HEK293 (cell line): ENCODE results near the gene FAM237B.

Experiments used
- CTCF ChIA-PET: fragments of 350-600 bp; formaldehyde crosslinking; extraction: SDS; loops from one replicate; lab custom pipeline; 2021; ENCODE audit warnings: antibody characterized with exemption; lab: Yijun Ruan, JAX
- POLR2A ChIA-PET: fragments of 300-600 bp; formaldehyde crosslinking; extraction: SDS; loops from one replicate; lab custom pipeline; 2020; ENCODE audit warnings: antibody characterized with exemption, inconsistent platforms; lab: Yijun Ruan, JAX
- H3K27ac ChIP-seq: fragments of 200-500 bp; sonication (Bioruptor generic); 2 replicates; pipeline ENCODE4 v1.5.1; 2014; ENCODE audit warnings: low read depth, low read length, control low read depth, inconsistent platforms; ENCODE audit errors: extremely low read depth
- H3K36me3 ChIP-seq, 2 experiments: fragments of 200-500 bp in 1 of 2; sonication (Bioruptor generic) in 1 of 2; 1 replicate in 1 of 2; 2 replicates in 1 of 2; pipeline ENCODE4 v1.5.1; 2014 to 2017; ENCODE audit warnings: inconsistent platforms in 2 of 2, low read length in 2 of 2; ENCODE audit not compliant: control insufficient read depth in 2 of 2, insufficient read depth in 1 of 2
- H3K4me1 ChIP-seq: fragments of 200-500 bp; sonication (Bioruptor generic); 2 replicates; pipeline ENCODE4 v1.5.1; 2014; ENCODE audit warnings: mild to moderate bottlenecking, low read length, inconsistent platforms; ENCODE audit not compliant: control insufficient read depth, insufficient read depth
- H3K4me3 ChIP-seq: 2 replicates; pipeline ENCODE4 v1.5.1; 2011; ENCODE audit warnings: low read depth, mild to moderate bottlenecking, control low read depth, low read length, moderate library complexity
- H3K9me3 ChIP-seq: fragments of 200-500 bp; sonication (Bioruptor generic); 2 replicates; pipeline ENCODE4 v1.5.1; 2014; ENCODE audit warnings: low read depth, low read length, inconsistent platforms; ENCODE audit not compliant: control insufficient read depth, insufficient read depth
- GLIS2 ChIP-seq: fragments of 450-650 bp; formaldehyde crosslinking; IDR thresholded peaks from 2 replicates; pipeline ENCODE4 v1.5.1; 2016; ENCODE audit warnings: missing biosample characterization, missing genetic modification characterization
- KLF8 ChIP-seq: fragments of 450-650 bp; formaldehyde crosslinking; IDR thresholded peaks from 2 replicates; pipeline ENCODE4 v1.5.1; 2016; ENCODE audit warnings: missing biosample characterization, missing genetic modification characterization
- PBX3 ChIP-seq: sonication (generic); formaldehyde crosslinking; IDR thresholded peaks from 2 replicates; pipeline ENCODE4 v1.8.1; 2022; ENCODE audit warnings: mild to moderate bottlenecking, moderate library complexity, missing genetic modification reagents
- TCF7L2 ChIP-seq: IDR thresholded peaks from 2 replicates; pipeline ENCODE4 v1.6.1; 2011; ENCODE audit warnings: low read depth, mild to moderate bottlenecking, inconsistent platforms, low read length, moderate library complexity, borderline replicate concordance
- ZBTB17 ChIP-seq: fragments of 450-650 bp; formaldehyde crosslinking; IDR thresholded peaks from 2 replicates; pipeline ENCODE4 v1.5.1; 2016; ENCODE audit warnings: missing biosample characterization, missing genetic modification characterization
- ZEB2 ChIP-seq: fragments of 450-650 bp; formaldehyde crosslinking; IDR thresholded peaks from 2 replicates; pipeline ENCODE4 v1.5.1; 2016; ENCODE audit warnings: missing biosample characterization, missing genetic modification characterization
- ZFP69B ChIP-seq: fragments of 450-650 bp; formaldehyde crosslinking; IDR thresholded peaks from 2 replicates; pipeline ENCODE4 v1.5.1; 2016; ENCODE audit warnings: missing biosample characterization, missing genetic modification characterization
- ZNF112 ChIP-seq: fragments of 450-650 bp; formaldehyde crosslinking; IDR thresholded peaks from 2 replicates; pipeline ENCODE4 v1.5.0; 2017; ENCODE audit warnings: missing biosample characterization, missing genetic modification characterization
- ZNF184 ChIP-seq: fragments of 450-650 bp; IDR thresholded peaks from 2 replicates; pipeline ENCODE4 v1.5.1; 2018; ENCODE audit warnings: missing biosample characterization, mild to moderate bottlenecking, missing genetic modification characterization
- ZNF292 ChIP-seq: fragments of 450-650 bp; formaldehyde crosslinking; IDR thresholded peaks from 2 replicates; pipeline ENCODE4 v1.5.1; 2016; ENCODE audit warnings: low read depth, missing biosample characterization, missing genetic modification characterization, borderline replicate concordance
- ZNF426 ChIP-seq: fragments of 450-650 bp; formaldehyde crosslinking; IDR thresholded peaks from 2 replicates; pipeline ENCODE4 v1.5.1; 2017; ENCODE audit warnings: missing biosample characterization, missing genetic modification characterization, mild to moderate bottlenecking, inconsistent platforms, moderate library complexity
- ZNF501 ChIP-seq: fragments of 450-650 bp; formaldehyde crosslinking; IDR thresholded peaks from 2 replicates; pipeline ENCODE4 v1.5.1; 2016; ENCODE audit warnings: missing biosample characterization, missing genetic modification characterization
- ZNF530 ChIP-seq: fragments of 450-650 bp; formaldehyde crosslinking; IDR thresholded peaks from 2 replicates; pipeline ENCODE4 v1.5.1; 2016; ENCODE audit warnings: low read depth, missing biosample characterization, missing genetic modification characterization
- ZNF544 ChIP-seq: fragments of 450-650 bp; formaldehyde crosslinking; IDR thresholded peaks from 2 replicates; pipeline ENCODE4 v1.5.0; 2017; ENCODE audit warnings: missing biosample characterization, missing genetic modification characterization
- ZNF558 ChIP-seq: fragments of 450-650 bp; formaldehyde crosslinking; IDR thresholded peaks from 2 replicates; pipeline ENCODE4 v1.5.1; 2016; ENCODE audit warnings: missing biosample characterization, missing genetic modification characterization
- ZNF571 ChIP-seq: fragments of 450-650 bp; formaldehyde crosslinking; IDR thresholded peaks from 2 replicates; pipeline ENCODE4 v1.5.0; 2017; ENCODE audit warnings: missing biosample characterization, missing genetic modification characterization
- ZNF626 ChIP-seq: fragments of 450-650 bp; sonication (Bioruptor Pico); formaldehyde crosslinking; IDR thresholded peaks from 2 replicates; pipeline ENCODE4 v1.5.1; 2018; ENCODE audit warnings: missing biosample characterization, missing genetic modification characterization, inconsistent platforms
- ZNF701 ChIP-seq: fragments of 450-650 bp; formaldehyde crosslinking; IDR thresholded peaks from 2 replicates; pipeline ENCODE4 v1.5.1; 2016; ENCODE audit warnings: missing biosample characterization, missing genetic modification characterization
- ZNF791 ChIP-seq: fragments of 450-650 bp; formaldehyde crosslinking; IDR thresholded peaks from 2 replicates; pipeline ENCODE4 v1.5.1; 2016; ENCODE audit warnings: missing biosample characterization, missing genetic modification characterization
- ZNF830 ChIP-seq: fragments of 450-650 bp; IDR thresholded peaks from 2 replicates; pipeline ENCODE4 v1.5.0; 2018; ENCODE audit warnings: missing biosample characterization, missing genetic modification characterization, low read depth, mild to moderate bottlenecking, moderate library complexity
- ZSCAN16 ChIP-seq: fragments of 450-650 bp; formaldehyde crosslinking; IDR thresholded peaks from 2 replicates; pipeline ENCODE4 v1.5.1; 2016; ENCODE audit warnings: missing biosample characterization, missing genetic modification characterization
- TF ChIP-seq, protein P1 (sequence below): fragments of 450-650 bp; formaldehyde crosslinking; IDR thresholded peaks from 2 replicates; pipeline ENCODE4 v1.5.0; 2017; ENCODE audit warnings: missing biosample characterization, missing genetic modification characterization, borderline replicate concordance
- TF ChIP-seq, protein P2 (sequence below): fragments of 450-650 bp; formaldehyde crosslinking; IDR thresholded peaks from 2 replicates; pipeline ENCODE4 v1.5.1; 2016; ENCODE audit warnings: missing biosample characterization, missing genetic modification characterization
- TF ChIP-seq, protein P3 (sequence below): fragments of 450-650 bp; formaldehyde crosslinking; IDR thresholded peaks from 2 replicates; pipeline ENCODE4 v1.5.1; 2016; ENCODE audit warnings: missing biosample characterization, missing genetic modification characterization, borderline replicate concordance
- TF ChIP-seq, protein P4 (sequence below): fragments of 450-650 bp; formaldehyde crosslinking; IDR thresholded peaks from 2 replicates; pipeline ENCODE4 v1.5.1; 2016; ENCODE audit warnings: missing biosample characterization, missing genetic modification characterization

The FAM237B gene

GRCh38 chr7:90272242-90272641 is 48.9 kb downstream of the FAM237B start (continued):
- no peak for TF ChIP-seq PBX3 (CRISPR knock-in tag)

DNA sequence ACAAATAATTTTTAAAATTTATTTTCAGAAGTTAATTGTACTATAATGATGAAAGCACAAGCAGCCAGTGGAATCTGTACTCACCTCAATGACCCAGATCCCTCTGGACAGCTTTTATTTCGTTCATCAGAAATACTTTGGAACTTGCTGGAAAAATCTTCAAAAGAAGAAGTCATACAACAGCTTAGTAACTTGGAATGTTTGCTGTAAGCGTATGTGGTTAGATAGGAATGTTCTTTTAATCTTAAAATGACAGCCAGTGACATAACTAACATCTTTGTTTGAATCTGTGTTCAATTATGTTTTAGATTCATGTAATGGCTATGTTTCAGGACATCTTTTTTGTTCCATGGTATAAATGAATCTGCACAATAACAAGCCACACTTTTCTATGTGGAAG is 49.4 kb downstream of the FAM237B start:
- no peak overlapping the region for H3K4me3 ChIP-seq
- CTCF ChIA-PET = interaction anchor here (1.3 kb wide), 1 partner anchor 8 kb away, joined by 4 read pairs; no protein-coding TSS in a partner anchor
- H3K4me1 ChIP-seq = no peaks in the 10 kb centered on the region
- H3K9me3 ChIP-seq = no peaks in the 10 kb centered on the region
- TF ChIP-seq ZNF571 (tag by site-specific recombination) (no peak), ZBTB17 (tag by site-specific recombination) (no peak), GLIS2 (tag by site-specific recombination) (no peak), KLF8 (tag by site-specific recombination) (no peak), ZSCAN16 (tag by site-specific recombination) (no peak), ZNF830 (tag by site-specific recombination) (no peak), ZNF426 (no peak), ZNF626 (no peak), ZNF112 (tag by site-specific recombination) (no peak), ZNF530 (no peak), ZNF558 (tag by site-specific recombination) (no peak), ZFP69B (no peak), PBX3 (CRISPR knock-in tag) (no peak), ZNF544 (no peak), ZEB2 (tag by site-specific recombination) (no peak)
- TF ChIP-seq, protein P1, sequence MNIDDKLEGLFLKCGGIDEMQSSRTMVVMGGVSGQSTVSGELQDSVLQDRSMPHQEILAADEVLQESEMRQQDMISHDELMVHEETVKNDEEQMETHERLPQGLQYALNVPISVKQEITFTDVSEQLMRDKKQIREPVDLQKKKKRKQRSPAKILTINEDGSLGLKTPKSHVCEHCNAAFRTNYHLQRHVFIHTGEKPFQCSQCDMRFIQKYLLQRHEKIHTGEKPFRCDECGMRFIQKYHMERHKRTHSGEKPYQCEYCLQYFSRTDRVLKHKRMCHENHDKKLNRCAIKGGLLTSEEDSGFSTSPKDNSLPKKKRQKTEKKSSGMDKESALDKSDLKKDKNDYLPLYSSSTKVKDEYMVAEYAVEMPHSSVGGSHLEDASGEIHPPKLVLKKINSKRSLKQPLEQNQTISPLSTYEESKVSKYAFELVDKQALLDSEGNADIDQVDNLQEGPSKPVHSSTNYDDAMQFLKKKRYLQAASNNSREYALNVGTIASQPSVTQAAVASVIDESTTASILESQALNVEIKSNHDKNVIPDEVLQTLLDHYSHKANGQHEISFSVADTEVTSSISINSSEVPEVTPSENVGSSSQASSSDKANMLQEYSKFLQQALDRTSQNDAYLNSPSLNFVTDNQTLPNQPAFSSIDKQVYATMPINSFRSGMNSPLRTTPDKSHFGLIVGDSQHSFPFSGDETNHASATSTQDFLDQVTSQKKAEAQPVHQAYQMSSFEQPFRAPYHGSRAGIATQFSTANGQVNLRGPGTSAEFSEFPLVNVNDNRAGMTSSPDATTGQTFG (tag by site-specific recombination) = no peak
- TF ChIP-seq, protein P2, sequence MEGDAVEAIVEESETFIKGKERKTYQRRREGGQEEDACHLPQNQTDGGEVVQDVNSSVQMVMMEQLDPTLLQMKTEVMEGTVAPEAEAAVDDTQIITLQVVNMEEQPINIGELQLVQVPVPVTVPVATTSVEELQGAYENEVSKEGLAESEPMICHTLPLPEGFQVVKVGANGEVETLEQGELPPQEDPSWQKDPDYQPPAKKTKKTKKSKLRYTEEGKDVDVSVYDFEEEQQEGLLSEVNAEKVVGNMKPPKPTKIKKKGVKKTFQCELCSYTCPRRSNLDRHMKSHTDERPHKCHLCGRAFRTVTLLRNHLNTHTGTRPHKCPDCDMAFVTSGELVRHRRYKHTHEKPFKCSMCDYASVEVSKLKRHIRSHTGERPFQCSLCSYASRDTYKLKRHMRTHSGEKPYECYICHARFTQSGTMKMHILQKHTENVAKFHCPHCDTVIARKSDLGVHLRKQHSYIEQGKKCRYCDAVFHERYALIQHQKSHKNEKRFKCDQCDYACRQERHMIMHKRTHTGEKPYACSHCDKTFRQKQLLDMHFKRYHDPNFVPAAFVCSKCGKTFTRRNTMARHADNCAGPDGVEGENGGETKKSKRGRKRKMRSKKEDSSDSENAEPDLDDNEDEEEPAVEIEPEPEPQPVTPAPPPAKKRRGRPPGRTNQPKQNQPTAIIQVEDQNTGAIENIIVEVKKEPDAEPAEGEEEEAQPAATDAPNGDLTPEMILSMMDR = no peak
- POLR2A ChIA-PET = no interaction called here
- H3K36me3 ChIP-seq = no peaks in the 10 kb centered on the region
- no peak overlapping the region for H3K27ac ChIP-seq

DNA sequence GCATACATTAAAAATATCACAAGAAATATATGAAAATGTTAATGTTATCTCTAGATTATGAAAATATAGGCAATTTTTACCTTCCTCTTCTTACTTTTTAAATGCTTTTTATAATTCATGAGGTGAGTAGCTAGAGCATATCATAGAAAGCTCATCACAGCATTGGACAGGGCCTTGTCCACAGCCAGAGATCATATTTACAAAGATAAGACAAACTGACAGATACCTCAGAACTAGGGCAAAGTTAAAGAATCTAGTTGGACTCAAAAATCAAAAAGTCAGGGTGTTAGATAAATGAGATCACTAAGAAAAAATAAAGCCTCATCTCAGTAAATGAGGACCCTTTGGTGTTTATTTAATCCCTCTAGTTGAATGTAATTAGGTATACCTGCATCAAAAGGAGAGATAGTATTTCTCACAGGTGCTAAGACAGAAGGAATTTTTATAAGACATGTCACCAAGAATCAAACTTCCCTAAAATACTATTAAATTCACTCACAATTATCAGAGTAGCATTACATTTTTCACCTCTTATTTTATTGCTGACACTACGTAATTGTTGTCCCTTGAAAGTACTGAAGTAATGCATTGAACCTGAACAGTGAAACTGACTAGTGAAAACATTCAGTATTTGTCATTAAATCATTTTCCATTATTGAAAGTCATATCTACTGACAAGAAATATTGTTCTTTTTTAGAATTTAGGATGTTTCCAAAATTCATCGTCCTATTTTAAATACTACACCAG is 50.5 kb downstream of the FAM237B start:
- ChIA-PET CTCF (interaction anchor here (0.6 to 1.6 kb wide), 4 partner anchors 12 to 615 kb away, joined by 3 to 10 read pairs (median 4); partner anchors contain the start of gene STEAP1), POLR2A (no interaction called here)
- H3K4me1 ChIP-seq = no peaks in the 10 kb centered on the region
- no peak overlapping the region for H3K27ac ChIP-seq
- no peaks in the 10 kb centered on the region for H3K9me3 ChIP-seq
- no peaks in the 10 kb centered on the region for H3K36me3 ChIP-seq
- no peak overlapping the region for H3K4me3 ChIP-seq
- TF ChIP-seq, protein P3, sequence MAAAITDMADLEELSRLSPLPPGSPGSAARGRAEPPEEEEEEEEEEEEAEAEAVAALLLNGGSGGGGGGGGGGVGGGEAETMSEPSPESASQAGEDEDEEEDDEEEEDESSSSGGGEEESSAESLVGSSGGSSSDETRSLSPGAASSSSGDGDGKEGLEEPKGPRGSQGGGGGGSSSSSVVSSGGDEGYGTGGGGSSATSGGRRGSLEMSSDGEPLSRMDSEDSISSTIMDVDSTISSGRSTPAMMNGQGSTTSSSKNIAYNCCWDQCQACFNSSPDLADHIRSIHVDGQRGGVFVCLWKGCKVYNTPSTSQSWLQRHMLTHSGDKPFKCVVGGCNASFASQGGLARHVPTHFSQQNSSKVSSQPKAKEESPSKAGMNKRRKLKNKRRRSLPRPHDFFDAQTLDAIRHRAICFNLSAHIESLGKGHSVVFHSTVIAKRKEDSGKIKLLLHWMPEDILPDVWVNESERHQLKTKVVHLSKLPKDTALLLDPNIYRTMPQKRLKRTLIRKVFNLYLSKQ (tag by site-specific recombination) = no peak
- no peak for TF ChIP-seq ZNF501 (tag by site-specific recombination)
- TF ChIP-seq ZNF701 (tag by site-specific recombination) = no peak
- no peak for TF ChIP-seq TCF7L2
- TF ChIP-seq ZNF184 = no peak
- TF ChIP-seq ZNF791 (tag by site-specific recombination) = no peak
- TF ChIP-seq, protein P4, sequence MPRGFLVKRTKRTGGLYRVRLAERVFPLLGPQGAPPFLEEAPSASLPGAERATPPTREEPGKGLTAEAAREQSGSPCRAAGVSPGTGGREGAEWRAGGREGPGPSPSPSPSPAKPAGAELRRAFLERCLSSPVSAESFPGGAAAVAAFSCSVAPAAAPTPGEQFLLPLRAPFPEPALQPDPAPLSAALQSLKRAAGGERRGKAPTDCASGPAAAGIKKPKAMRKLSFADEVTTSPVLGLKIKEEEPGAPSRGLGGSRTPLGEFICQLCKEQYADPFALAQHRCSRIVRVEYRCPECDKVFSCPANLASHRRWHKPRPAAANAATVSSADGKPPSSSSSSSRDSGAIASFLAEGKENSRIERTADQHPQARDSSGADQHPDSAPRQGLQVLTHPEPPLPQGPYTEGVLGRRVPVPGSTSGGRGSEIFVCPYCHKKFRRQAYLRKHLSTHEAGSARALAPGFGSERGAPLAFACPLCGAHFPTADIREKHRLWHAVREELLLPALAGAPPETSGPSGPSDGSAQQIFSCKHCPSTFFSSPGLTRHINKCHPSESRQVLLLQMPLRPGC (tag by site-specific recombination) = no peak
- TF ChIP-seq ZNF292 (tag by site-specific recombination) = no peak
